ENCODE data around the gene ATP10B. TPM values are rescaled to one million over a fixed set of nuclear protein-coding genes. Genes with fewer than 3 reads are reported as not detected.
A peak's percentile ranks its signal among the peaks of the same experiment; 100 is the strongest.

ATP10B gene
- total and polyA plus RNA-seq, 2 experiments from 2014 or later = 0.03 TPM; not detected in 1

DNA sequence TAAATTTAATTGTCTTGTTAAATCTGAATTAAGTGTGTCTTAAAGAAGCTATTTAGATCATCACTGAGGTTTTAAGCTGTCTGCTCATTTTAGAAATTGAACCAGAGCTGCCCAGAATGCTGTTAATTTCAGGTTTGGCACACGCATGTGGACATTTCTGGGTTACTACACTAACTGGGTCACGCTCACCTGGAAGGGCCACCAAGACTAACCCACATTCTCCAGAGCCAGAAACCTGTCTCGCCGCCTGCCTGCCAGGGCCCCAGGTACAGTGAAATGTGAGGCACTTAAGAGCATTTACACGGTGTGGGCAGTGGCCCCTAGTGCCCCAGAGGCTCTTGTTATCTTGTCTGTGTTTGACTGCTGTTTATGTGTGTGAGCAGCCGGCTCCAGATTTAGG is 46.6 kb downstream of the ATP10B start:
- no peak for TF ChIP-seq CTCF (IDR thresholded peaks at IDR 0.05; ENCODE audit: low read depth, low read length)
- DNase-seq (ENCODE audit: low read depth in 1 of 2, low spot score in 1 of 2) = no peak
- Histone ChIP-seq H3K27ac (no peak overlapping the region), H3K36me3 (no peaks in the 10 kb centered on the region), H3K4me1 (ENCODE audit: low read depth) (no peaks in the 10 kb centered on the region), H3K4me3 (no peak overlapping the region), H3K27me3 (no peaks in the 10 kb centered on the region), H3K9me3 (ENCODE audit: low read depth) (no peaks in the 10 kb centered on the region)

- H3K9me3 ChIP-seq (ENCODE audit: low read depth) = no peaks in the 10 kb centered on the region
Measured at GRCh38 chr5:160802592-160802991, 49.4 kb downstream of the ATP10B start.

DNA sequence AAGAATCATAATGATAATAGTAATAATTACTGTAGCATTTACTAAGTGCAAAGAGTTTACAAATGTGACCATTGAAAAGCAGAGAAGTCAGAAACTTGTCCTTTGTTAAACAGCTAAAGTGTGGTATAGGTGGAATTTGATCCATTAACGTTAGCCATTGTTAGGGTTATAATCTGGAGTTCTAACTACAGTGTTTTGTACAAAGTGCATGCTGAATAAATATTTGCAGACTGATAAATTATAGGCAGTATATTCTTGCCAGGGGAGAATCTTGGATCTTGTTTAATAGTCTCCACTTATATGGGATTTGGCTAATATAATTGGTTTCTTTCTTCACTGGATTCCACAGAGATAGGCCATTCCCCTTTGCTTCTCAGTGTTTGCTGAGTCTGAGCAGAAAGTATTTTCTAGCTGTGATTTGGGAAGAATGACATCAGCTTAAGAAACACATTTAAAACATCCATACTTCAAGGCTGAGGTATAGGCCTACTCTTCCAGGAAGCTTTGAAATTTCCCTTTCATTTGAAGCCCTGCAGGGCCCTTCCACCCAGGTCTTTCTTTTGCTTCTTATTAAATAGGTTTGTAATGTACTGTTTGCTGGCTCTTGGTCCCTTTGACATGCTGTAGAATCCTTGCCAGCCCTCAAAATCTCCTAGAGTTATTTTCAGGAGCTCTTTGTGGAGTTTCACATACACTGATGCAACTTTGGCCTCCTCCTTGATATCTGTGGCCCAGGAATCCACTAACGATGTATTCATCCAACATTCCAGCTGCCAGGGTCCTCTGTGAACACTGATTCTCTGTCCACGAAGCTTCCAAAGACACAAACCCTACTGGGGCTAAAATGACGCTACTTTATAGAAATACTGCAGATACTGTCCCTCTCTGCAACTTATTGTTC is 51.4 kb downstream of the ATP10B start:
- H3K4me3 ChIP-seq = no peak overlapping the region
- TF ChIP-seq CTCF (IDR thresholded peaks at IDR 0.05; ENCODE audit: low read depth, low read length) = no peak
- H3K9me3 ChIP-seq (ENCODE audit: low read depth) = no peaks in the 10 kb centered on the region
- no peak overlapping the region for H3K27ac ChIP-seq
- no peak for DNase-seq (ENCODE audit: low read depth in 1 of 2, low spot score in 1 of 2)
- no peaks in the 10 kb centered on the region for H3K4me1 ChIP-seq (ENCODE audit: low read depth)
- H3K27me3 ChIP-seq = no peaks in the 10 kb centered on the region
- H3K36me3 ChIP-seq = no peaks in the 10 kb centered on the region

More at GRCh38 chr5:160802592-160802991, 49.4 kb downstream of the ATP10B start:
- no peak for TF ChIP-seq CTCF (IDR thresholded peaks at IDR 0.05; ENCODE audit: low read depth, low read length)
- H3K27ac ChIP-seq = no peak overlapping the region
- H3K4me3 ChIP-seq = no peak overlapping the region
- no peaks in the 10 kb centered on the region for H3K4me1 ChIP-seq (ENCODE audit: low read depth)
- DNase-seq (ENCODE audit: low read depth in 1 of 2, low spot score in 1 of 2) = peak in 1 of 2 donors; percentile 38
- H3K36me3 ChIP-seq = no peaks in the 10 kb centered on the region
- H3K27me3 ChIP-seq = no peaks in the 10 kb centered on the region

GRCh38 chr5:160799184-160799583 is 52.8 kb downstream of the ATP10B start:
- H3K36me3 ChIP-seq = no peaks in the 10 kb centered on the region
- no peaks in the 10 kb centered on the region for H3K27me3 ChIP-seq
- no peak overlapping the region for H3K27ac ChIP-seq
- H3K4me1 ChIP-seq (ENCODE audit: low read depth) = no peaks in the 10 kb centered on the region
- no peaks in the 10 kb centered on the region for H3K9me3 ChIP-seq (ENCODE audit: low read depth)
- TF ChIP-seq CTCF (IDR thresholded peaks at IDR 0.05; ENCODE audit: low read depth, low read length) = no peak
- H3K4me3 ChIP-seq = no peak overlapping the region
- DNase-seq (ENCODE audit: low read depth in 1 of 2, low spot score in 1 of 2) = no peak

- Histone ChIP-seq H3K4me3 (no peak overlapping the region), H3K9me3 (ENCODE audit: low read depth) (no peaks in the 10 kb centered on the region), H3K4me1 (ENCODE audit: low read depth) (no peaks in the 10 kb centered on the region), H3K27me3 (no peaks in the 10 kb centered on the region), H3K36me3 (no peaks in the 10 kb centered on the region), H3K27ac (no peak overlapping the region)
- TF ChIP-seq CTCF (IDR thresholded peaks at IDR 0.05; ENCODE audit: low read depth, low read length) = no peak
- DNase-seq (ENCODE audit: low read depth in 1 of 2, low spot score in 1 of 2) = no peak
Measured at GRCh38 chr5:160797020-160797419, 55.0 kb downstream of the ATP10B start.

Measured in cardiac muscle cell (in vitro differentiated cells and primary cell).